NT2/D1 (cell line): Measurements from ENCODE around the gene ARMC8.

Source experiments
- YY1 ChIP-seq: IDR thresholded peaks from 2 replicates; pipeline ENCODE4 v1.6.1; 2011; ENCODE audit not compliant: insufficient read length, insufficient read depth
- ZNF274 ChIP-seq: IDR thresholded peaks from 2 replicates; pipeline ENCODE4 v1.6.1; 2011; ENCODE audit warnings: mild to moderate bottlenecking, low read depth, low read length

- TF ChIP-seq ZNF274 (no peak), YY1 (no peak)
Observed at GRCh38 chr3:138186221-138186620, 880 bp upstream of the ARMC8 start.
